HEK293 (cell line): ENCODE measurements around the gene SAMD11.

Experiments used
- CTCF ChIA-PET: fragments of 350-600 bp; formaldehyde crosslinking; extraction: SDS; loops from one replicate; lab custom pipeline; 2021; ENCODE audit warnings: antibody characterized with exemption; lab: Yijun Ruan, JAX
- POLR2A ChIA-PET: fragments of 300-600 bp; formaldehyde crosslinking; extraction: SDS; loops from one replicate; lab custom pipeline; 2020; ENCODE audit warnings: antibody characterized with exemption, inconsistent platforms; lab: Yijun Ruan, JAX
- H3K27ac ChIP-seq: fragments of 200-500 bp; sonication (Bioruptor generic); 2 replicates; pipeline ENCODE4 v1.5.1; 2014; ENCODE audit warnings: low read depth, low read length, control low read depth, inconsistent platforms; ENCODE audit errors: extremely low read depth
- H3K36me3 ChIP-seq, 2 experiments: fragments of 200-500 bp in 1 of 2; sonication (Bioruptor generic) in 1 of 2; 1 replicate in 1 of 2; 2 replicates in 1 of 2; pipeline ENCODE4 v1.5.1; 2014 to 2017; ENCODE audit warnings: inconsistent platforms in 2 of 2, low read length in 2 of 2; ENCODE audit not compliant: control insufficient read depth in 2 of 2, insufficient read depth in 1 of 2
- H3K4me1 ChIP-seq: fragments of 200-500 bp; sonication (Bioruptor generic); 2 replicates; pipeline ENCODE4 v1.5.1; 2014; ENCODE audit warnings: mild to moderate bottlenecking, low read length, inconsistent platforms; ENCODE audit not compliant: control insufficient read depth, insufficient read depth
- H3K4me3 ChIP-seq: 2 replicates; pipeline ENCODE4 v1.5.1; 2011; ENCODE audit warnings: low read depth, mild to moderate bottlenecking, control low read depth, low read length, moderate library complexity
- H3K9me3 ChIP-seq: fragments of 200-500 bp; sonication (Bioruptor generic); 2 replicates; pipeline ENCODE4 v1.5.1; 2014; ENCODE audit warnings: low read depth, low read length, inconsistent platforms; ENCODE audit not compliant: control insufficient read depth, insufficient read depth
- EGR2 ChIP-seq: fragments of 450-650 bp; formaldehyde crosslinking; IDR thresholded peaks from 2 replicates; pipeline ENCODE4 v1.5.1; 2016; ENCODE audit warnings: low read depth, missing biosample characterization, missing genetic modification characterization
- GLIS1 ChIP-seq: fragments of 450-650 bp; formaldehyde crosslinking; IDR thresholded peaks from 2 replicates; pipeline ENCODE4 v1.5.1; 2016; ENCODE audit warnings: missing biosample characterization, missing genetic modification characterization
- GLIS2 ChIP-seq: fragments of 450-650 bp; formaldehyde crosslinking; IDR thresholded peaks from 2 replicates; pipeline ENCODE4 v1.5.1; 2016; ENCODE audit warnings: missing biosample characterization, missing genetic modification characterization
- SCRT2 ChIP-seq: fragments of 450-650 bp; formaldehyde crosslinking; IDR thresholded peaks from 2 replicates; pipeline ENCODE4 v1.5.1; 2016; ENCODE audit warnings: missing biosample characterization, missing genetic modification characterization
- ZFHX2 ChIP-seq: fragments of 450-650 bp; formaldehyde crosslinking; conservative IDR thresholded peaks from 2 replicates; pipeline ENCODE4 v1.5.1; 2016; ENCODE audit warnings: missing biosample characterization, missing genetic modification characterization
- ZNF544 ChIP-seq: fragments of 450-650 bp; formaldehyde crosslinking; IDR thresholded peaks from 2 replicates; pipeline ENCODE4 v1.5.0; 2017; ENCODE audit warnings: missing biosample characterization, missing genetic modification characterization
- ZNF558 ChIP-seq: fragments of 450-650 bp; formaldehyde crosslinking; IDR thresholded peaks from 2 replicates; pipeline ENCODE4 v1.5.1; 2016; ENCODE audit warnings: missing biosample characterization, missing genetic modification characterization
- ZNF600 ChIP-seq: fragments of 450-650 bp; formaldehyde crosslinking; IDR thresholded peaks from 2 replicates; pipeline ENCODE4 v1.5.1; 2016; ENCODE audit warnings: missing biosample characterization, missing genetic modification characterization
- ZNF837 ChIP-seq: fragments of 450-650 bp; formaldehyde crosslinking; IDR thresholded peaks from 2 replicates; pipeline ENCODE4 v1.5.1; 2016; ENCODE audit warnings: missing biosample characterization, missing genetic modification characterization

The SAMD11 gene

DNA sequence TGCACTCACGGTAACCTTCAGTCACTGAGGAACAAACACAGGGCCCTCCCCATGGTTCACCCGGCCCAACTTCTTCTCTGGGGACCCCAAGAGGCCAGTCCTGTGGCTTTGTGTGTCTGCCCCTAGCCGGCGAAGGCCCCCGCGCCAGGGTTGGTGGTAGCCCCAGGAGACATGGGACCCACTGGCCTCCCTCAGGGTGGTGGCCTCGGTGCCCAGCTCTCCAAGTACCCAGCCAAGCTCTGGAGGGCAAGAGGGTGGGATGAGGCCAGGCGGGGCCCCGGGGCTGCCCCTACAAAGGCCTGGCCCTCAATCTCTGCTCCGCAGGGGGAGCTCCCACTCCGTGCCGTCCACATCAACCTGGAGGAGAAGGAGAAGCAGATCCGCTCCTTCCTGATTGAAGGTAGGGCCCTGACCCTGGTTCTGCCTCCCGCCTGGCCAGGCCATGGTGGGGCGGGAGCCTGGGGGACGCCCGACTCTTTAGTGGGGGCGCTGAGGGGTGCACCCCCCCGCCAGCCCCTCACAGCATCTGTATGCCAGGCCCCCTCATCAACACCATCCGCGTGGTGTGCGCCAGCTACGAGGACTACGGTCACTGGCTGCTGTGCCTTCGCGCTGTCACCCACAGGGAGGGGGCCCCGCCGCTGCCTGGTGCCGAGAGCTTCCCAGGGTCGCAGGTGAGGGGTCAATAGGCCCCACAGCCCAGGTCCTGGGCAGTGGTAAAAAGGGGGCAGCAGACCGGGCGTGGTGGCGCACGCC lies 48.2 kb downstream of the SAMD11 start:
- H3K9me3 ChIP-seq: no peaks in the 10 kb centered on the region
- POLR2A ChIA-PET: interaction anchor here (0.8 kb wide), 1 partner anchor 9 kb away, joined by 3 read pairs; no protein-coding TSS in a partner anchor
- CTCF ChIA-PET: interaction anchor here (1.0 kb wide), 1 partner anchor 15 kb away, joined by 3 read pairs; no protein-coding TSS in a partner anchor

DNA sequence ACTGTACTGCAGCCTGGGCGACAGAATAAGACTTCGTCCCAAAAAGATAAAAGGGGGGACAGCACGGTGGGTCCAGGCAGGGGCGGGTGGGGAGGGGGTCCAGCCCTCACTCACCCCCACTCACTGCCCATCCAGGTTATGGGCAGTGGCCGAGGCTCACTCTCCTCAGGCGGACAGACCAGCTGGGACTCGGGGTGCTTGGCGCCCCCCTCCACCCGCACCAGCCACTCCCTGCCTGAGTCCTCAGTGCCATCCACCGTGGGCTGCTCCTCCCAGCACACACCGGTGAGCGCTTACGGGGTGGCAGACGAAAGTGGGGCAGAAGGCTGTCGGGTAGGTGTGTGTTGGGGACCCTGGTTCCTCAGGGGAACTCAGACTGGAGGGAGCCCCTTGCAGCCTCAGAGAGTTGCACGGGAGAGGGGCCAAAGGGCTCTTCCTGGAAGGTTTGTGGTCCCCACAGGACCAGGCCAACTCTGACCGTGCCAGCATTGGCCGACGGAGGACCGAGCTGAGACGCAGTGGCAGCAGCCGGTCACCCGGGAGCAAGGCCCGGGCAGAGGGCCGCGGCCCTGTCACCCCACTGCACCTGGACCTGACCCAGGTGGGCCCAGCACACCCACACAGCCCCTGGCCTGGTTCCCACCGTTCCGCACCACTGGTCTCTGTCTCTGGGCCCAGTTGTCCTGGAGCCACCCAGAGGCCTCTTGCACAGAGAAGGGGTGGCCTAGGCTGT lies 49.2 kb downstream of the SAMD11 start:
- POLR2A ChIA-PET: interaction anchor here (0.6 to 0.8 kb wide), 2 partner anchors 8 kb away, joined by 3 read pairs; no protein-coding TSS in a partner anchor
- no peaks in the 10 kb centered on the region for H3K9me3 ChIP-seq
- no peaks in the 10 kb centered on the region for H3K36me3 ChIP-seq
- CTCF ChIA-PET: no interaction called here
- peaks cover 3% of the 10 kb centered on the region; the same call in 1 of the 2 replicates for H3K4me1 ChIP-seq
- H3K4me3 ChIP-seq: no peak overlapping the region
- H3K27ac ChIP-seq: no peak overlapping the region
- peak; percentile 14; the same call in 1 of the 2 replicates for TF ChIP-seq ZFHX2
- TF ChIP-seq GLIS2 (tag by site-specific recombination): no peak
- peak; percentile 81 for TF ChIP-seq ZNF600 (tag by site-specific recombination)
- TF ChIP-seq, all 188 proteins: peak for 2

More for the DNA sequence above, 48.2 kb downstream of the SAMD11 start:
- TF ChIP-seq ZNF544 (tag by site-specific recombination) (no peak), GLIS2 (tag by site-specific recombination) (0 out of 2 replicates have a peak, but pooled peaks have one; percentile 12)
- TF ChIP-seq, all 188 proteins: peak for 1
- H3K4me3 ChIP-seq: no peak overlapping the region
- no peak overlapping the region for H3K27ac ChIP-seq
- H3K4me1 ChIP-seq: peaks cover 3% of the 10 kb centered on the region; the same call in 1 of the 2 replicates
- H3K36me3 ChIP-seq: no peaks in the 10 kb centered on the region

DNA sequence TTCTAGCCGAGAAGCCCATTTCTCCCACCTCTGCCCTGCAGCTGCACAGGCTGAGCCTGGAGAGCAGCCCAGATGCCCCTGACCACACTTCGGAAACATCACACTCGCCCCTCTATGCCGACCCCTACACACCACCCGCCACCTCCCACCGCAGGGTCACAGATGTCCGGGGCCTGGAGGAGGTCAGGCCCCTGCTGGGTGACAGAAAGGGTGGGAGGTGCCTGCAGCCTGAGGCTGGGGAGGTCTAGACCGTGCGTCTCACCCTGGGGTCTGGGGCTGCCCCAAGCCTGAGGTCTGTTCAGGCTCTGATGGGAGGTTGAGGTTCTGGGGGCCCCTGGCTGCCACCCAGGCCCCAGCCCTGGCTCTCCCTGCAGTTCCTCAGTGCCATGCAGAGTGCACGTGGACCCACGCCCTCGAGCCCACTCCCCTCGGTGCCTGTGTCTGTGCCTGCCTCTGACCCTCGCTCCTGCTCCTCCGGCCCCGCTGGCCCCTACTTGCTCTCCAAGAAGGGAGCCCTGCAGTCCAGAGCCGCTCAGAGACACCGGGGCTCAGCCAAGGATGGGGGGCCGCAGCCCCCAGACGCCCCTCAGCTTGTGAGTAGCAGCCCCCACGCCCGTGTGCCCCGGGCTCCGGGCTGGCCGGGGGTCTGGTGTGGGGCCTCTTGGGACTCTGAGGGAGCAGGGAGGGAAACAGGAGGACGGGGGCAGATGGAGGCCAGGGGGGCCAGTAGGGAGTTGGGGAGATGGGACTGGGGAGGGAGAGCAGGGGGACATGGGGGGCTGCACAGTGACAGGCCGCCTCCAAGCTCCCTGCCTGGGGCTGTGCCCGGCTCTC lies 50.0 kb downstream of the SAMD11 start:
- H3K9me3 ChIP-seq: no peaks in the 10 kb centered on the region
- no peak for TF ChIP-seq ZNF837 (tag by site-specific recombination)
- peak; percentile 37; the same call in 1 of the 2 replicates for TF ChIP-seq EGR2 (tag by site-specific recombination)
- CTCF ChIA-PET: interaction anchor here (1.0 kb wide), 1 partner anchor 69 kb away, joined by 4 read pairs; no protein-coding TSS in a partner anchor
- POLR2A ChIA-PET: interaction anchor here (0.7 kb wide), 1 partner anchor 40 kb away, joined by 3 read pairs; no protein-coding TSS in a partner anchor
- no peak overlapping the region for H3K27ac ChIP-seq
- H3K4me3 ChIP-seq: no peak overlapping the region
- H3K4me1 ChIP-seq: peaks cover 3% of the 10 kb centered on the region; the same call in 1 of the 2 replicates
- H3K36me3 ChIP-seq: no peaks in the 10 kb centered on the region

DNA sequence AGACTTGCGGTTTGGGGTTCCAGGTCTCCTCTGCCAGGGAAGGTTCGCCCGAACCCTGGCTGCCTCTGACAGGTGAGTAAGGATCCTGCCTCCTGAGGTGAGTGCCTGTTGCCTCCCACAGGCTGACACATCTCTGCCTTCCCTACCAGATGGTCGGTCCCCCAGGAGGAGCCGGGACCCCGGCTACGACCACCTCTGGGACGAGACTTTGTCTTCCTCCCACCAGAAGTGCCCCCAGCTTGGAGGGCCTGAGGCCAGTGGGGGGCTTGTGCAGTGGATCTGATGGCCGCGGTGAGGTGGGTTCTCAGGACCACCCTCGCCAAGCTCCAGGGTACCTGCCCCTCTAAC lies 50.5 kb downstream of the SAMD11 start:
- H3K36me3 ChIP-seq: no peaks in the 10 kb centered on the region
- H3K4me1 ChIP-seq: peaks cover 3% of the 10 kb centered on the region; the same call in 1 of the 2 replicates
- 0 out of 2 replicates have a peak, but pooled peaks have one; percentile 11 for TF ChIP-seq SCRT2 (tag by site-specific recombination)
- no peak for TF ChIP-seq ZNF558
- TF ChIP-seq GLIS1 (tag by site-specific recombination): peak; percentile 61
- no peak overlapping the region for H3K27ac ChIP-seq
- no peak overlapping the region for H3K4me3 ChIP-seq
- CTCF ChIA-PET: interaction anchor here (1.0 kb wide), 1 partner anchor 69 kb away, joined by 4 read pairs; no protein-coding TSS in a partner anchor
- H3K9me3 ChIP-seq: no peaks in the 10 kb centered on the region
- POLR2A ChIA-PET: interaction anchor here (0.7 kb wide), 2 partner anchors 21 to 41 kb away, joined by 3 to 4 read pairs; no protein-coding TSS in a partner anchor
